ENCODE results near the gene TPCN2.
"Not testable (repeated sequence)": the region's sequence is repeated elsewhere in the genome, so short reads cannot be mapped to it uniquely, and the experiment has no call there.

Gene TPCN2

GRCh38 chr11:69059429-69059828 is 10.7 kb downstream of the TPCN2 start:
- DNase-seq: no peak

DNA sequence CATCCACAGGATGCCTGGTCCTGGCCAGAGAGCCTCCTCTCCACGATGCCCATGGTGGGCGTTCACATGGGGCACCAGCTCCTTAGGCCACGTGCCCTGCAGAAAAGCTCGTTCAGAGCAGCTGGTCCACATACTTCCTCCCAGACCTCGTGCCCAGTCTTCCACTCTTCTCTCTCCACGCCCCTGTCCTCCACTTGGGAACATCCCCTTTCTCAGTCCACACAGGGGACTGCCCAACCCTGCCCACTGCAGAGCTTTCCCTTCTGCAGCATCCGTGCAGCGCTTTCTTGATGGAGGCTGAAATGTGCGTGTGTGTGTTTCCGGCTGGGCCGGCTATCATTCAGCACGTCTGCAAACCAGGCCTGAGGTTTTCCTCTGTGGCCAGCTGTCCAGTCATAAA is 11.3 kb downstream of the TPCN2 start:
- DNase-seq: no peak

- DNase-seq: no peak
Observed at GRCh38 chr11:69060806-69061712, 12.3 kb downstream of the TPCN2 start.

GRCh38 chr11:69061713-69062053 is 13.0 kb downstream of the TPCN2 start:
- no peak for DNase-seq

- no peak for DNase-seq
Observed at GRCh38 chr11:69062169-69062855, 13.6 kb downstream of the TPCN2 start.

DNA sequence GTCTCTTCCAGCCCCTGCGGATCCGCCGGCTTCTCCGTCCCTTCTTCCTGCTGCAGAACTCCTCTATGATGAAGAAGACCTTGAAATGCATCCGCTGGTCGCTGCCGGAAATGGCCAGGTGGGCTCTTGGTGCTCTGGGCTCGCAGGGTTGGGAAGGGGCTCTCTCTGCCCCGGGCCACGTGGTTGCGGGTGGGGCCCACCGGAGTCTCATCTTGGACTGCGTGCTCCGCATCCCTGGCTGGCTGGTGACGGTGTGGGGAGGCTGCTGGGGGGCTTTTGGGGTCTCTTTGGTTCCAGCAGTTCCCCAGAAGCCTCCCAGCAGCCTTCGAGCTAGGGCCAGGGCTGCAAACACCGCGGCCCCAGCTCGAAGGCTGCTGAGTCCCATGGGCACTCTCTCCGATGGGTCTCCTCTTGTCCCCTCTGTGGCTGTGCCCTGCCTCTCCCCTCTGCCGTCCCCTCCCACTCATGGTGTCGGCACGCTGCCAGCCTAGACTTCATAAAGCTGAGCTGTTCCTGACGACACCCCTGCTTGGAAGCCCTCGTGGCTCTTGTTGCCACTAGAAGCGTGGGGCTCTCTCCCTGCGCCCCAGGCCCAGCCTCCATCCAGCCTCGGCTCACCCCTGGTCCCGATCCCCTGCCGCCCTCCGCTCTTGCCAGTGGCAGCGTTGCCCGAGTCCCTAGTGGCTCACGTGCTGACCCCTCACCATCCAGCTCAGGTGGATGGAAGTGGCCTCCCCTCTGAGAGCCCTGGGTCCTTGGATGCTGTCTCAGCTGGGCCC is 14.3 kb downstream of the TPCN2 start:
- no peak for DNase-seq

DNA sequence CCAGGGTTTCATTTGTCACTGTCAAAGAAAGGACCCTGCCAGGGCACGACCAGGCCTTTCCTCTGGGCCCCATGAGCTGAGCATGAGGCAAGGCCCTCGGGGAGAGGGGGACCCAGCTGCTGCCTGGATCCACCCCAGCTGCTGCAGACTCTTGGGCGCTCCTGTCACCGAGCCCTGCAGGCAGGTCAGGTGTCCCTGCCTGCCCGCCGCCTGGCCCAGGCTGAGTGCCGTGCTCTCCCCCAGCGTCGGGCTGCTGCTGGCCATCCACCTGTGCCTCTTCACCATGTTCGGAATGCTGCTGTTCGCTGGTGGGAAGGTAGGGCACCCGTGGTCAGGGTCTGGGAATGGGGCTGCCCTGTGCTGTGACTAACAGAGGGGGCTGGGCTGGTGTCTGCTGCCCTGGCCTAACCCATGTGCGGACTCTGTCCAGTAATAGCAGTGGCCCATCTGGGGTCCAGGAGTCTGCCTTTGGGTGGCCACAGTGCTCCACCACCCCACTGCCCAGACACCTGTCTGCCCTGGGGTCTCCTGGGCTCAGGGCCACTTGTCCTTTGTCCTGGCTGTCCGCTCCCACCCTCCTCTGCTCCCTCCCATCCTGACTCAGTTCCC is 15.0 kb downstream of the TPCN2 start:
- DNase-seq: no peak

GRCh38 chr11:69064394-69064957 is 15.7 kb downstream of the TPCN2 start:
- no peak for DNase-seq

DNA sequence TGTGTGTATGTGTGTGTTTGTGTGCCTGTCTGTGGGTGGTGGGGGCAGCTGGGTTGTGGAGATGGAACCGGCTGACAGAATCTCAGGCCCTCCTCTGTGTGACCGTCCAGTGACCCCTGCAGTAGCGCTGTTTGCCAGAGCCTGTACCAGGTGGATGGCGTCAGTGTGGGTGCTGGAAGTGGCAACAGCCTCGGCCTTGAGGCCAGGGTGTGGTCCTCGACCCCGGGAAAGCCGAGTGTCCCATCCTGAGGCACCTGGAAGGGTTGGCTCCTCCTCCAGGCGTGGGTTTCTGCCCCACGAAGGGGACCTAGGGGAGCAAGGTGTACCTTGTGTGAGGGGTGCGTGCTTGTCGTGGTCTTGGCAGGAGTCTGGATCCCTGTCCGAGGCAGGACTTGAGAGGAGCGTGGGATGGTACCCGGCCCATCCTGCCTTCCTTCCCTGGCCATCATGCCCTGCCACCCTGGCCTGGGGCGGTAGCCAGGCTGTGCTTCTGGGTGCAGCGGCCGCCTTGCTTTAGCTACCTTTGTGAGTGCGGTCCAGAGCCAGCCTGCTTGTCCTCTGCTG is 16.5 kb downstream of the TPCN2 start:
- no peak for DNase-seq

DNA sequence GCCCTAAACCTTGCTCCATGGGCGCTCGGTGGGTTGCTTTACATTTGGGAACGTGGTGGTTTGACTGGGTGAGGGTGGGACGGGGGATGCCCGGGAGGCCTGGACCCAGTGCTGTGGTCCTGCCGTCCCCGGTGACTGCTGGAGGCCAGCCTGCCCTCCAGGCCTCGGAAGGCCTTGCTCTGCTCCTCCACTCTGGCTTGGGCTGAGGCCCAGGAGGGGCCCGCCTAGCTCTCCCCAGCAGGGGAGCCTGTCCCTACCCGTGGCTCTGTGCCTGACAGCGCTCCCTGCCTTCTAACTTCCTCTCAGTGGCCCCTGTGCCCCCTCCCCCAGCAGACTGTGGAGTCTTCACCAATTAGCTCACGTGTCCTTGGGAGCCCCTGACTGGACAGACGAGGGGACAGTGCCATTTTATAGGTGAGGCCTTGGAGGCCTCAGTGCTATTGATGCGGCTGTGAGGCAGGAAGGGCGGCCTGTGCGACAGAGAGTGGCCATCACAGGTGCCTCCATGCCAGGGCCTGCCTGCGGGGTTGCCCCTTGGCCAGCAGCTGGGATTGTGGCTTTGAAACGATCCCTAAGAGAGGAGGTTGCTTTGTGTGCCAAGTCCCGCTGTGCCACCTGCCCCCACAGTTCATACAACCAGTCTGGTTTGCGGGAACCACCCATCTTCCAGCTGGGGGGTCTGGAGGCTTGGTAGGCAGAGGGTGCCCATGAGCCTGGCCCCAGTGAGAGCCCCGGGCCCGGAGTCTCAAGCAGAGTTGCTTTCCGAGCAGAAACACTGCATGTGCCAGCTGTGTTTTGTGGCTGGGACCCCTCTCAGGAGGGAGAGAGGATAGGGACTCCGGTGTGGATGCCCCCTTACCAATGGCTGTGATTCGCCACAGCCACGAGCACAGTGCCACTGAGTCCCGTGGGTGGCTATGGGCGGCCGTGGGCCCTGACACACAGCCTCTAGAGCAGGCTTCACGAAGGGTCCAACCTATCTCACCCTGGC is 17.7 kb downstream of the TPCN2 start:
- no peak for DNase-seq

- no peak for DNase-seq
Observed at GRCh38 chr11:69067200-69067599, 18.5 kb downstream of the TPCN2 start.

DNA sequence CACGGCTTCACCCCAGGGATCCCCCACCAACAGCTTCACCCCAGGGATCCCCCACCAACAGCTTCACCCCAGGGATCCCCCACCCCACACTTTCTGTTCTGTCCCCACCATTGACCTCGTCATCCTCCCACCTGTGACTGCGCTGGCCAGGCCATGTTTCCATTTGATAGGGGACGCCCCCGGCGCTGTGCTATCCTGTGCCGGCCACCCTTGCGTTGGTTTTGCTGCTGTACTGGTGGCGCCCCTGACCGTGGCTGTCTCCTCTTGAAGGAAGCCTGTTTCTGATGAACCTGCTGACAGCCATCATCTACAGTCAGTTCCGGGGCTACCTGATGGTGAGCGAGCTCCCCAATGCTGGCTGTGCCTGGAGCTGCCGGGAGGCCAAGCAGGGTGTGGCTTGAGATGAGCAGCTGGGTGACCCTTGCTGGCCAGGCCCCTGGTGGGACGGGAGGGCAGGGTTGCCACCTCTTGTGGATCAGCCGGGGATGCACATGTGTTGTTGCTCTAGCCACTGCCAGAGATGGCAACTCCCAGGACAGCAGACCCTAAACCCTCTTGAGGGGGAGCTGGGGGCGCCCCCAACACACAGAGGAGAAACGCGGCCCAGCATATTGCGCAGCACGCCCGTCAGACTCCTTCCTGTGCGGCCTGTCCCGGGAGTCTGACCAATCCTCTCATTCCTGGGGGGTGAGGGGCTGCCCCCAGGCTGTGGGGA is 22.5 kb downstream of the TPCN2 start:
- DNase-seq: no peak

DNA sequence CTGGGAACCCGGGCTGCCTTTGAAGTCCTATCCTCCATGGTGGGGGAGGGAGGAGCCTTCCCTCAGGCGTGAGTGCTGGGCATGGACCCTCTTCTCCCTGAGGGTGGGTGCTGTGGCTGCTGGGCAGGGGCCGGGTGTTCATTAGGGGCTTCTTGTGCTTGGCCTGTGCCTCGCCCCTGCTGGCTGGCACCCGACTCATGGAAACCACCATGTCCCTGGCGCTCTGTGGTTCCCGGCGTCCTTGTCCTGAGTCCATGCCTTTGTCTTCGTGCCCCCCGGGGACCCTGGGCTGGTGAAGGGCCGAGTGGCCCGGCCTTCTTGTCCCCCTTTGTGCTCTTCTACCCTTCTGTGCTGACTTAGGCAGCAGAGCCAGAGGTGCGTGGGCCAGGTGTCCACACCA is 23.2 kb downstream of the TPCN2 start:
- DNase-seq: no peak

GRCh38 chr11:69073469-69073868 is 24.7 kb downstream of the TPCN2 start:
- no peak for DNase-seq

DNA sequence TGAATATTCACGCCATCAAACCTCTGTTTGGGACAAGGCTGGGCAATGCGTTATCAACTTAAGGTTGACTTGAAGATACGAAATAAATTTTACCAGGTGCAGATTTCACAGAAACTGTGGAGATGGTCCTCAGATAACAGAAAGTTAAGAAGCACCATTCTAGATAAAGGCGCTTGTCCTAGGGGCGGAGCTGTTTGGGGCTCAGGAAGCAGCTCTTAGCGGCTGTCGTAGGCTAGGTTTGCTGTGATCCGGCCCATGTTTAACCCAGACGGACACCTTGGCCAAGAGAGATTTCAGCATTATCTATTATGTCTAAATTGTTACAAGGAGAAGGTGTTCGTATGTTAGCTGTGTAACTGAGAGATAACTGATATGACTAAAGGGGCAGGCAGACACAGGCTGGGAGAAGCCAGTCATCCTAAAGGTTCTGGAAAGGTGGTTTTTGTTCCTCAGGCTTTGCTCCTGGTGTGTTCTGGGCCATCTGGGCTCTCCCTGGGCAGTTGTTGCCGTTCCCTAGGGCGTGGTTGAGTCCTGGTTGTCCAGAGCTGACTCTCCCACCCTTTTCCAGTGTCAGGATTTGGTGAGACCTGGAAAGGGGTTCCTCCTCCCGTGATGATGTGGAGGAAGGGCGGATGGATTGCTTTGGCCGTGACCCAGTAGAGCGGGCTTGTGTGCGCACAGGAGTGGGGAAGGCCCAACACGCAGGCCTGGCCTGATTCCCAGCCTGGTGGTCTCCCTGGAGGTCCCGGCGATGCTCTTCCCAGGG is 25.8 kb downstream of the TPCN2 start:
- no peak for DNase-seq

DNA sequence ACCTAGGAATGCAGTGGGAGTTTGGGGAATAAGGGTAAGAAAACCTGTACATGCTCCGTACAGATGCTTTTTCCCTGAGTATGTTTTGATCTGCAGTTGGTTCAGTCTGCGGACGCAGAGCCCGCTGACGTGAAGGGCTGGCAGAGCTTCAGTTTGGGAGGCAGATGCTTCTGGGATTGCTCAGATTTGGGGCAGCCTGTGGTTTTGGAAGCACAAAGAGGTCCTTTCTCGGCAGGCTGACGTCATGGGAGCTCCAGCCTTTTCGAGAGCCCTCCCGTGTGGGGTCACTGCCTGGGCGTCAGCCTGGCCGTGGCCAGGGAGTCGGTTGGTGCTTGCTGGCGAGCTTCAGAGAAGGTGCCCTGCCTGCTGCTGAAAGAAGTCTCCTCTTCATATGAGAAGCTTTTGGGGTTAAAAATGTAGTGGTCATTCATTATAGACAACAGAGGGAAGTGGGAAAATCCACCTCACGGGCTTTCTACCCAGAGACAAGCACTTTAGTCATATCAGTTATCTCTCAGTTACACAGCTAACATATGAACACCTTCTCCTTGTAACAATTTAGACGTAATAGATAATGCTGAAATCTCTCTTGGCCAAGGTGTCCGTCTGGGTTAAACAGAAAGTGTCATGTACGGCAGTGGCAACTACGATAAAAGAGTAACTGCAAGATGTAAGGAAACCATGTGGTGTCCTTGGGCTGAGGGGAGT is 26.8 kb downstream of the TPCN2 start:
- no peak for DNase-seq

- no peak for DNase-seq
Observed at GRCh38 chr11:69076129-69076791, 27.5 kb downstream of the TPCN2 start.

DNA sequence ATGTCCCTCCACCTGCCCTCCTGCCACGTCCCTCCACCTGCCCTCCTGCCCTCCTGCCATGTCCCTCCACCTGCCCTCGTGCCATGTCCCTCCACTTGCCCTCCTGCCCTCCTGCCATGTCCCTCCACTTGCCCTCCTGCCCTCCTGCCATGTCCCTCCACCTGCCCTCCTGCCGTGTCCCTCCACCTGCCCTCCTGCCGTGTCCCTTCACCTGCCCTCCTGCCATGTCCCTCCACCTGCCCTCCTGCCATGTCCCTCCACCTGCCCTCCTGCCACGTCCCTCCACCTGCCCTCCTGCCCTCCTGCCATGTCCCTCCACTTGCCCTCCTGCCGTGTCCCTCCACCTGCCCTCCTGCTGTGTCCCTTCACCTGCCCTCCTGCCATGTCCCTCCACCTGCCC is 28.2 kb downstream of the TPCN2 start:
- DNase-seq: not testable (repeated sequence)

DNA sequence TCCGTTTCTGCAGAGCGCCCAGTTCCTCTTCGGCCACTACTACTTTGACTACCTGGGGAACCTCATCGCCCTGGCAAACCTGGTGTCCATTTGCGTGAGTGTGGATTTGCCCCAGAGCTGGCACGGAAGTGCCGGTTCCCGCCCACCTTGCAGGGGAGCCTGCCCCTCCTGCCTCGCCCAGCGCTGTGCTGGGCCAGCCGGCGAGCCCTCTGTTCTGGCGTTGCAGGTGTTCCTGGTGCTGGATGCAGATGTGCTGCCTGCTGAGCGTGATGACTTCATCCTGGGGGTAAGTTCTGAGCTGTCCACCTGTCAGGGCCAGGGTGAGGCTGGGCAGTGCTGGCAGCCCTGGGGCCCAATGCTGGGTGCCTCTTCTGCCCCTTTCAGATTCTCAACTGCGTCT is 29.8 kb downstream of the TPCN2 start:
- no peak for DNase-seq

Data from NCI-H774 (cell line).